Measurements from ENCODE around the gene DPYD. TPM values are rescaled to one million over a fixed set of nuclear protein-coding genes. Genes with fewer than 3 reads are reported as not detected.

Gene DPYD
- total RNA-seq, 2 donors from 2014 or later: 4.9 to 11.7 TPM

DNA sequence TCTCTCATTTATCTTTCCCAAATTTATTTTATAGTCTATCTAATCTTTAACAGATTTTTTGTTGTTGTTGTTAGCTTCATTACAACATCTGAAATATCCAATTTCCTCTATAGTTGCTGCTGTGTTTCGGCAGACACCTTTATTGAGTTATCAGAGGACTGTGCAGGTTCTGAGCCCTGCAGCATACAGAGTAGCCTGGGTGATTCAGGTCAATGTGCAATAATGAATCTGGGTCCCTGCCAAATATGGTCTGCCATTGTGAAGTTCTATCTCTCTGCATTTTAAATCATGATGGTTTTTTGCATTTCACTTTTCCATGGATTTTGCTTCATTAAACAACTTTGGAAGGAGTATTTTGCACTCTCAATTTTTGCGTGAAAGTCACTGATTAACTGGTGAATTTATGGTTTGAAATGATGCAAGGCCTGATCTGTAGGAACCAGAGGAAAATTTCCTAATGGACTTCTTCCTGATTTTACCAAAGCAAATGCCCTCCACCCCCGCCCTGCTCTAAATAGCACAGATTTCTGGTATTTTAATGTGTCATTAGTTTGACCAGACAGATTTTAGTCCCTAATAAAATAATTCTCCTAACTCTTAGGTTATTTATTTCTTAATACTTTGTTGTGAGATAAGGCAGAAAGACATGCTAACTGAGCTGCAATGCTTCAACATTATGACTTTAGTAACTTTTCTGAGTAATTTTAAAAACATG is 797.0 kb downstream of the DPYD start:
- H3K27ac ChIP-seq: no peak overlapping the region
- H3K4me1 ChIP-seq: no peaks in the 10 kb centered on the region
- H3K4me3 ChIP-seq: no peak overlapping the region
- TF ChIP-seq, protein P1, sequence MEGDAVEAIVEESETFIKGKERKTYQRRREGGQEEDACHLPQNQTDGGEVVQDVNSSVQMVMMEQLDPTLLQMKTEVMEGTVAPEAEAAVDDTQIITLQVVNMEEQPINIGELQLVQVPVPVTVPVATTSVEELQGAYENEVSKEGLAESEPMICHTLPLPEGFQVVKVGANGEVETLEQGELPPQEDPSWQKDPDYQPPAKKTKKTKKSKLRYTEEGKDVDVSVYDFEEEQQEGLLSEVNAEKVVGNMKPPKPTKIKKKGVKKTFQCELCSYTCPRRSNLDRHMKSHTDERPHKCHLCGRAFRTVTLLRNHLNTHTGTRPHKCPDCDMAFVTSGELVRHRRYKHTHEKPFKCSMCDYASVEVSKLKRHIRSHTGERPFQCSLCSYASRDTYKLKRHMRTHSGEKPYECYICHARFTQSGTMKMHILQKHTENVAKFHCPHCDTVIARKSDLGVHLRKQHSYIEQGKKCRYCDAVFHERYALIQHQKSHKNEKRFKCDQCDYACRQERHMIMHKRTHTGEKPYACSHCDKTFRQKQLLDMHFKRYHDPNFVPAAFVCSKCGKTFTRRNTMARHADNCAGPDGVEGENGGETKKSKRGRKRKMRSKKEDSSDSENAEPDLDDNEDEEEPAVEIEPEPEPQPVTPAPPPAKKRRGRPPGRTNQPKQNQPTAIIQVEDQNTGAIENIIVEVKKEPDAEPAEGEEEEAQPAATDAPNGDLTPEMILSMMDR (IDR thresholded peaks at IDR 0.05): no peak
- no peak overlapping the region for H3K9ac ChIP-seq (ENCODE audit: low read depth in 2 of 2, low read length in 2 of 2)
- no peak for DNase-seq
- H3K9me3 ChIP-seq: no peaks in the 10 kb centered on the region
- intact Hi-C loops (cut with DNase I): no loop called here
- H3K36me3 ChIP-seq: no peaks in the 10 kb centered on the region
- H3K27me3 ChIP-seq: no peaks in the 10 kb centered on the region

DNA sequence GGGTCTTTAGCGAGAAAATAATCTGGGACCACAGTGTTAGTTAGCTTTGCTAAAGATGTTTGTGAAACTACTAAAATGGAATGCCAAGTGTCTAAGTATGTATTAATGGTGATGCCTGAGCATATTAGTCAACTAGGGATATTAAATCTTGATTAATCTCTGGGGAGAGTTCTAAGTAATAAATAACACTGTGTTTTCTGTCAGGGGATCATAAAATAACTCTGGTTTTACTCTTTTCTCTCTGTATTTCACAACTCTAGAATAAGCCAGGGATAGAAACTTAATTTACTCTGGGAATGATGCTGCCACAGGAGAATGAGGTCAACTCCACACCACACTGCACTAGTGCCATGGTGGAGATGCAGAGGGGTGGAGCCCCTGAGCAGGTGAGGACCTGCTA is 800.0 kb downstream of the DPYD start:
- TF ChIP-seq, protein P1 (IDR thresholded peaks at IDR 0.05): no peak
- no peaks in the 10 kb centered on the region for H3K9me3 ChIP-seq
- intact Hi-C loops (cut with DNase I): no loop called here
- no peaks in the 10 kb centered on the region for H3K4me1 ChIP-seq
- DNase-seq: no peak
- no peak overlapping the region for H3K27ac ChIP-seq
- no peak overlapping the region for H3K9ac ChIP-seq (ENCODE audit: low read depth in 2 of 2, low read length in 2 of 2)
- H3K36me3 ChIP-seq: no peaks in the 10 kb centered on the region
- H3K4me3 ChIP-seq: no peak overlapping the region
- no peaks in the 10 kb centered on the region for H3K27me3 ChIP-seq

DNA sequence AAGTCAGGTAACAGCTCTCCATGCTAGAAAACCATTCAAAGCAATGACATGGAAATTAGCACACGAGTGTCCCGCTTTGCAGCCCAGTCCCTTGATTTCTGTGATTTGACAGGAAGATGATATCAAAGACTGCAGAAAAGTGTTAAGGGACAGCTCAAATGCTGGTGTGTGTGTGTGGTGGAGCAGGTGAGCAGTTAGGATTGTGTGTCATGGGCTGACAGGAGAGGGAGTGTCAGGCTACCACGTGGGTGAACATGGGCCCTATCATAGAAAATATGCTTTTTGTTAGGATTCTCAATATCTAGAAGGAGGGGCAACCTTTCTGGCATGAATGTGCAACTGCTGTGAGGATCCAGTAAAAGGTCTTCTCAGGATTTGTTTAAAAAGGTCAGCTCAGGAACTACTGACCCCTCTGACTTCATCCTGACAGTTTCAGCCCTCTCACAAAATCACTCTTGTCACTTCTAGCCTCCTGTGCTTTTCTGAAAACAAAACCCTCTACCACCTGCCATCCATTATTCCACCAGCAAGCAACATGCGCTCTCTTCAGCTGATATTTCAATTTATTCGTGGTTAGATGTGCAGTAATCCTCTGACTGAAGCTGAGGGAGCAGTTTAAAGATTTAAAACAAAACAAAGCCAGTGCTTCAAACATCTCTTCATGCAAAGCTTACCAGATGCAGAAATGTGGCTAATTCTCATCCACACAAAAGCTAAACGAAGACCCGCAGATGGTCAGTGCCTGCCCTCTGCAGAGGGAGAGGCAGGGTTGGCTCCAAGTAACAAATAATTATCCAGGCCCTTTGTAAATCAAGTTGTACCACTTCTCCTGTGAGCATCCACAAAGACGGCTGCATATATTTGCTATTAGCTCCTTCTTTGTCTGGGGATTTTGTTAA is 801.3 kb downstream of the DPYD start:
- Histone ChIP-seq H3K9me3 (no peaks in the 10 kb centered on the region), H3K4me1 (no peaks in the 10 kb centered on the region), H3K4me3 (no peak overlapping the region), H3K9ac (ENCODE audit: low read depth in 2 of 2, low read length in 2 of 2) (no peak overlapping the region), H3K27ac (no peak overlapping the region), H3K36me3 (no peaks in the 10 kb centered on the region), H3K27me3 (no peaks in the 10 kb centered on the region)
- TF ChIP-seq, protein P1 (IDR thresholded peaks at IDR 0.05): no peak
- intact Hi-C loops (cut with DNase I): no loop called here
- DNase-seq: no peak

DNA sequence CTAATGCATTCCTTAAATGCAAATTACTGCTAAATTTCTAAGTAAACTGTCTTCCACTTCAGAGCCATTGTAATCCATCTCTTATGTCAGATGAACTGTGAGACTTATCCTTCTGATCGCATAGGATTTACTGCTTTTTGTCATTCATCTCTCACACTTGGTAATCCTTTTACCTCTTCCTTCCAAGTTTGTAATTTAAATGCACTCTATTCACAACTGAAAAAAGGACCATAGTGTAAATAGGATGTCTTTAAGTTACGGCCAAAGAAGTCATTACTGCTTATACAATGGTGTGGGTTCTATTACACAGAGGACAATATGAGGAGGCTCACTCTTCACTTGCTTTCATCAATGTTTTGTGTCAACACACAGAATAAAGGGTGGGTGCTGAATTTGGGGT is 806.0 kb downstream of the DPYD start:
- no peak overlapping the region for H3K27ac ChIP-seq
- DNase-seq: no peak
- H3K27me3 ChIP-seq: no peaks in the 10 kb centered on the region
- H3K36me3 ChIP-seq: no peaks in the 10 kb centered on the region
- intact Hi-C loops (cut with DNase I): no loop called here
- no peaks in the 10 kb centered on the region for H3K9me3 ChIP-seq
- H3K4me1 ChIP-seq: no peaks in the 10 kb centered on the region
- no peak overlapping the region for H3K4me3 ChIP-seq
- TF ChIP-seq, protein P1 (IDR thresholded peaks at IDR 0.05): no peak
- H3K9ac ChIP-seq (ENCODE audit: low read depth in 2 of 2, low read length in 2 of 2): no peak overlapping the region

DNA sequence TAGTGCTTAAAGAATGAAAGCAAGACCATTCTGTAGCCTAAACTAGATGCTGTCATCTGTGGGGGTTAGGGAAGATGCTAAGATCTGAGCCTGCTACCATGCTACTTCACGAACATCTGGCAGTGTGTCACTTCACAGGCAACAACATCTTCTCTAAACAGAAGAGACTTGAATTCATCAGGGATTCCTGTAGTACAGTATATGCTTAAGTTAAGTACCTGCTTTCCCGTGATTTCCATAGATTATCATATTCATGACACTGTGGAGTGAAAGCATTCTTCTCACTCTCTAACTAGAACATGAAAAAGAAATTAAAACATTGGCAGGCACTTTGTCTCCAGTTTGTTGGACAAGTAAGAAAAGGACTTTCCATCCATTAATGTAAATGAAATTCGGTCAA is 808.4 kb downstream of the DPYD start:
- H3K4me3 ChIP-seq: no peak overlapping the region
- H3K27me3 ChIP-seq: no peaks in the 10 kb centered on the region
- no peaks in the 10 kb centered on the region for H3K4me1 ChIP-seq
- H3K36me3 ChIP-seq: no peaks in the 10 kb centered on the region
- no peak overlapping the region for H3K9ac ChIP-seq (ENCODE audit: low read depth in 2 of 2, low read length in 2 of 2)
- H3K27ac ChIP-seq: no peak overlapping the region
- TF ChIP-seq, protein P1 (IDR thresholded peaks at IDR 0.05): no peak
- DNase-seq: no peak
- intact Hi-C loops (cut with DNase I): no loop called here
- H3K9me3 ChIP-seq: no peaks in the 10 kb centered on the region

Measured in colonic mucosa (tissue), 4 donors.